GM18499 (cell line): Measurements from ENCODE around the gene RMI1.

Experiments used
- ATAC-seq: cut with Tn5 transposase; IDR thresholded peaks from one replicate; pipeline ENCODE4 v1.9.1; 2021; ENCODE audit warnings: moderate number of reproducible peaks; ENCODE audit not compliant: insufficient read depth, unreplicated experiment

The RMI1 gene

GRCh38 chr9:83966209-83966582, 14.4 kb upstream of the RMI1 start:
- ATAC-seq, result no peak

GRCh38 chr9:83967073-83967472, 13.5 kb upstream of the RMI1 start:
- ATAC-seq, result no peak

- ATAC-seq, result no peak
Observed at GRCh38 chr9:83969602-83970001, 11.0 kb upstream of the RMI1 start.

- no peak for ATAC-seq
Observed at GRCh38 chr9:83971485-83971884, 9.1 kb upstream of the RMI1 start.

GRCh38 chr9:83972286-83972685, 8.3 kb upstream of the RMI1 start:
- ATAC-seq, result no peak

GRCh38 chr9:83975300-83975699, 5.3 kb upstream of the RMI1 start:
- no peak for ATAC-seq

GRCh38 chr9:83976372-83976771, 4.2 kb upstream of the RMI1 start:
- ATAC-seq, result no peak

GRCh38 chr9:83977196-83977595, 3.4 kb upstream of the RMI1 start:
- ATAC-seq, result no peak

- ATAC-seq, result no peak
Observed at GRCh38 chr9:83978992-83979811, 1.4 kb upstream of the RMI1 start.

GRCh38 chr9:83979812-83980394, 702 bp upstream of the RMI1 start, which contains the start of gene HNRNPK:
HNRNPK (minus strand) TSS chr9:83980215; CDS start chr9:83978252, 1,963 bp downstream.
- ATAC-seq, result peak; percentile 58

GRCh38 chr9:83981126-83981871, 694 bp downstream of the RMI1 start:
- no peak for ATAC-seq

GRCh38 chr9:83986195-83986594, 5.6 kb downstream of the RMI1 start:
- no peak for ATAC-seq

GRCh38 chr9:83986765-83987401, 6.3 kb downstream of the RMI1 start:
- no peak for ATAC-seq

GRCh38 chr9:83987402-83987791, 6.8 kb downstream of the RMI1 start:
- ATAC-seq, result no peak

- no peak for ATAC-seq
Observed at GRCh38 chr9:83988411-83988810, 7.8 kb downstream of the RMI1 start.

- no peak for ATAC-seq
Observed at GRCh38 chr9:83991355-83991754, 10.8 kb downstream of the RMI1 start.

- no peak for ATAC-seq
Observed at GRCh38 chr9:83992407-83992806, 11.8 kb downstream of the RMI1 start.

- no peak for ATAC-seq
Observed at GRCh38 chr9:83992901-83993300, 12.3 kb downstream of the RMI1 start.

GRCh38 chr9:83996126-83996525, 15.5 kb downstream of the RMI1 start:
- ATAC-seq, result no peak

GRCh38 chr9:83999141-83999918, 18.7 kb downstream of the RMI1 start:
- ATAC-seq, result no peak
